HepG2 (cell line): Measurements from ENCODE around the gene WDR18. TPM values are rescaled to one million over a fixed set of nuclear protein-coding genes. Genes with fewer than 3 reads are reported as not detected.

Experiments used
- AGO1 ChIP-seq: fragments of 200-400 bp; formaldehyde crosslinking; IDR thresholded peaks from 2 replicates; pipeline ENCODE4 v1.6.1; 2017; ENCODE audit warnings: mild to moderate bottlenecking, low read depth, low read length, moderate library complexity; ENCODE audit not compliant: poor library complexity, severe bottlenecking
- CCAR2 ChIP-seq: fragments of 200-400 bp; formaldehyde crosslinking; optimal IDR thresholded peaks from 2 replicates; pipeline ENCODE3; 2018; ENCODE audit warnings: low read depth, mild to moderate bottlenecking, low read length, moderate library complexity
- DNMT1 ChIP-seq: sonication (generic); formaldehyde crosslinking; IDR thresholded peaks from 2 replicates; pipeline ENCODE4 v1.5.1; 2020; ENCODE audit warnings: mild to moderate bottlenecking, missing genetic modification reagents
- DZIP1 ChIP-seq: sonication (generic); formaldehyde crosslinking; IDR thresholded peaks from 2 replicates; pipeline ENCODE4 v1.5.0; 2020; ENCODE audit warnings: mild to moderate bottlenecking, missing genetic modification reagents
- GABPB1 ChIP-seq: IDR thresholded peaks from 2 replicates; pipeline ENCODE4 v1.6.1; 2016; ENCODE audit warnings: mild to moderate bottlenecking, missing genetic modification reagents, moderate library complexity, missing compliant biosample characterization
- MIER3 ChIP-seq: IDR thresholded peaks from 2 replicates; pipeline ENCODE4 v1.6.1; 2016; ENCODE audit warnings: missing compliant biosample characterization, borderline replicate concordance
- NR2F1 ChIP-seq, 2 experiments: fragments of 450-650 bp in 1 of 2; formaldehyde crosslinking in 1 of 2; IDR thresholded peaks; 2 replicates each; pipeline versions ENCODE4 v1.5.0 to v1.6.1; 2016 to 2020; ENCODE audit warnings: mild to moderate bottlenecking in 1 of 2, missing compliant biosample characterization in 1 of 2, missing genetic modification reagents in 1 of 2, moderate library complexity in 1 of 2
- PPARG ChIP-seq: conservative IDR thresholded peaks from 2 replicates; pipeline ENCODE4 v1.6.1; 2016; ENCODE audit warnings: missing biosample characterization, missing genetic modification reagents
- SOX5 ChIP-seq: IDR thresholded peaks from 2 replicates; pipeline ENCODE4 v1.6.1; 2016; ENCODE audit warnings: borderline replicate concordance
- SP5 ChIP-seq: IDR thresholded peaks from 2 replicates; pipeline ENCODE4 v1.6.1; 2016; ENCODE audit warnings: low read depth, borderline replicate concordance
- TMF1 ChIP-seq: sonication (generic); formaldehyde crosslinking; IDR thresholded peaks from 2 replicates; pipeline ENCODE4 v1.8.1; 2022; ENCODE audit warnings: low read depth, missing genetic modification reagents
- ZBTB26 ChIP-seq: IDR thresholded peaks from 2 replicates; pipeline ENCODE4 v1.6.1; 2016; ENCODE audit warnings: missing compliant biosample characterization, missing genetic modification reagents, borderline replicate concordance
- ZFP91 ChIP-seq: sonication (generic); formaldehyde crosslinking; IDR thresholded peaks from 2 replicates; pipeline ENCODE4 v1.9.0; 2022; ENCODE audit warnings: missing genetic modification reagents, mild to moderate bottlenecking, borderline replicate concordance
- ZNF20 ChIP-seq: sonication (generic); formaldehyde crosslinking; IDR thresholded peaks from 2 replicates; pipeline ENCODE4 v1.4.0; 2020; ENCODE audit warnings: mild to moderate bottlenecking, moderate library complexity, missing genetic modification reagents
- ZNF280D ChIP-seq: sonication (generic); formaldehyde crosslinking; IDR thresholded peaks from 2 replicates; pipeline ENCODE4 v1.5.1; 2020; ENCODE audit warnings: mild to moderate bottlenecking, missing genetic modification reagents
- ZNF292 ChIP-seq: sonication (generic); formaldehyde crosslinking; IDR thresholded peaks from 2 replicates; pipeline ENCODE4 v1.8.1; 2022; ENCODE audit warnings: mild to moderate bottlenecking, low read depth, missing genetic modification reagents, borderline replicate concordance
- ZNF564 ChIP-seq: sonication (generic); formaldehyde crosslinking; IDR thresholded peaks from 2 replicates; pipeline ENCODE4 v1.8.1; 2023; ENCODE audit warnings: mild to moderate bottlenecking, missing genetic modification reagents
- ZNF619 ChIP-seq: sonication (generic); formaldehyde crosslinking; IDR thresholded peaks from 2 replicates; pipeline ENCODE4 v1.4.0; 2020; ENCODE audit warnings: mild to moderate bottlenecking, missing genetic modification reagents
- ZNF816 ChIP-seq: sonication (generic); formaldehyde crosslinking; IDR thresholded peaks from 2 replicates; pipeline ENCODE4 v1.8.0; 2022; ENCODE audit warnings: missing genetic modification reagents, mild to moderate bottlenecking, borderline replicate concordance
- polyA plus RNA-seq, 8 experiments: library from polyadenylated mRNA; depleted of rRNA in 3 of 8; stranded (reverse) in 7 of 8; unstranded in 1 of 8; fragments of >200 nt; fragmentation: Illumina TruSeq in 4 of 8; extraction: Trizol in 4 of 8; gene quantifications; 2 replicates each; pipeline versions ENCODE4 v1.2.1 to v1.2.3, GENCODE V29; 2011 to 2016; ENCODE audit warnings: low read depth in 4 of 8, missing spikeins in 1 of 8, mixed read lengths in 1 of 8; ENCODE audit not compliant: insufficient read depth in 1 of 8
- total RNA-seq, 5 experiments: library from RNA; depleted of rRNA; stranded (reverse); fragments of >200 nt; fragmentation: Illumina TruSeq; extraction: Trizol; gene quantifications; 2 replicates each; pipeline ENCODE4 v1.2.3, GENCODE V29; 2016; ENCODE audit warnings: low read depth in 1 of 5

WDR18 gene
- total and polyA plus RNA-seq, 2 of the 13 experiments (the other 11 are each of a cell fraction or from before 2014, with no cell fraction given): 36.4 to 47.6 TPM

- TF ChIP-seq ZNF280D (CRISPR knock-in tag) (no peak), CCAR2 (no peak), ZNF816 (CRISPR knock-in tag) (no peak), NR2F1 (CRISPR knock-in tag; IDR thresholded peaks at IDR 0.05) (peak; percentile 67 to 75), DNMT1 (no peak), DZIP1 (CRISPR knock-in tag) (no peak), MIER3 (CRISPR knock-in tag) (peak; percentile 21; the same call in 1 of the 2 replicates), TMF1 (CRISPR knock-in tag) (no peak), ZNF619 (CRISPR knock-in tag) (no peak), AGO1 (no peak), SP5 (CRISPR knock-in tag) (peak; percentile 88), ZBTB26 (CRISPR knock-in tag) (peak; percentile 21), SOX5 (peak; percentile 45), ZNF564 (no peak), ZNF292 (CRISPR knock-in tag) (peak; percentile 61; the same call in 1 of the 2 replicates), ZFP91 (CRISPR knock-in tag) (peak; percentile 82; the same call in 1 of the 2 replicates), PPARG (peak; percentile 96), ZNF20 (CRISPR knock-in tag) (no peak), GABPB1 (CRISPR knock-in tag) (peak; percentile 47; the same call in 1 of the 2 replicates)
Observed at GRCh38 chr19:993361-993830, 9.3 kb downstream of the WDR18 start (continued).
